Measurements from ENCODE around the gene PTTG2. TPM values are rescaled to one million over a fixed set of nuclear protein-coding genes. Genes with fewer than 3 reads are reported as not detected.

The PTTG2 gene
- total RNA-seq, 4 donors from 2014 or later, result 2.1 TPM; not detected in 3

DNA sequence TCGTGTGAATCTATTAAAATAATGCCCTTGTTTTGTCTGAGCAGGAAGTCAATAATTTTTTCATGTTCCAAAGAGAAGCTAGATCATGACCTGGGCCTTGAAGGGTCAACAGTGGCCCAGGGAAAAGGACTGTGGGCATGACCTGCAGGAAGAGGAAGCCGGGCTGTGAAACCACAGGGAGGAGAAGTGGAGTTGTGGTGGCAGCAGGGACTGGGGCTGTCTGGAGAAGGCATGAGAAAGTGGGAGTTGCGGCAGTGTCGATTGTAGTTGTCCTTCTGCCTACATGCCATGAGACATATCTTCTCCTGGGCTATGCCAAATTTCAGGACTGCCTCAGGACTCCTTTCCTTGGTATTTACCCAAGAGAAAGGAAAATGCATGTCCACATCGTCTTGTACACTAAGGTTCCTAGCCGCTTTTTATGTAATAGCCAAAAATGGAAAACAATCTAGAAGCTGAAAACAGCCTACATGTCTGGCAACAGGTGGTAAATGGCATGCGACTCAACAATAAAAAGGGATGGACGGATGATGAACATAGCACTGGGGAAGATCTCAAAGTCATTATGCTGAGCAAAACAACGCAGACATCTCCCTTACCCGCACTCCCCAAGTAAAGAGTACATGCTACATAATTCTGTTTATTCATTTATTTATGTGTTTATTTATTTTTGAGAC, 13.6 kb upstream of the PTTG2 start:
- TF ChIP-seq POLR2A (IDR thresholded peaks at IDR 0.05), result no peak
- TF ChIP-seq, protein P1, sequence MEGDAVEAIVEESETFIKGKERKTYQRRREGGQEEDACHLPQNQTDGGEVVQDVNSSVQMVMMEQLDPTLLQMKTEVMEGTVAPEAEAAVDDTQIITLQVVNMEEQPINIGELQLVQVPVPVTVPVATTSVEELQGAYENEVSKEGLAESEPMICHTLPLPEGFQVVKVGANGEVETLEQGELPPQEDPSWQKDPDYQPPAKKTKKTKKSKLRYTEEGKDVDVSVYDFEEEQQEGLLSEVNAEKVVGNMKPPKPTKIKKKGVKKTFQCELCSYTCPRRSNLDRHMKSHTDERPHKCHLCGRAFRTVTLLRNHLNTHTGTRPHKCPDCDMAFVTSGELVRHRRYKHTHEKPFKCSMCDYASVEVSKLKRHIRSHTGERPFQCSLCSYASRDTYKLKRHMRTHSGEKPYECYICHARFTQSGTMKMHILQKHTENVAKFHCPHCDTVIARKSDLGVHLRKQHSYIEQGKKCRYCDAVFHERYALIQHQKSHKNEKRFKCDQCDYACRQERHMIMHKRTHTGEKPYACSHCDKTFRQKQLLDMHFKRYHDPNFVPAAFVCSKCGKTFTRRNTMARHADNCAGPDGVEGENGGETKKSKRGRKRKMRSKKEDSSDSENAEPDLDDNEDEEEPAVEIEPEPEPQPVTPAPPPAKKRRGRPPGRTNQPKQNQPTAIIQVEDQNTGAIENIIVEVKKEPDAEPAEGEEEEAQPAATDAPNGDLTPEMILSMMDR (IDR thresholded peaks at IDR 0.05 in 4 of 5, conservative IDR thresholded peaks at IDR 0.05 in 1 of 5), result no peak
- intact Hi-C loops (cut with DNase I; ENCODE audit: low total_unique reads), result no loop called here
- ATAC-seq (no peak), DNase-seq (no peak)
- Histone ChIP-seq H3K27me3 (no peaks in the 10 kb centered on the region), H3K9me3 (no peaks in the 10 kb centered on the region), H3K4me1 (peaks cover 26 to 27% of the 10 kb centered on the region in 2 donors), H3K36me3 (no peaks in the 10 kb centered on the region), H3K4me3 (no peak overlapping the region), H3K27ac (peak overlapping the region in 1 of 4 donors; percentile 52)
- in situ Hi-C loops (cut with MboI; ENCODE audit: low sequenced_read_pairs in 4 of 4), result no loop called here

DNA sequence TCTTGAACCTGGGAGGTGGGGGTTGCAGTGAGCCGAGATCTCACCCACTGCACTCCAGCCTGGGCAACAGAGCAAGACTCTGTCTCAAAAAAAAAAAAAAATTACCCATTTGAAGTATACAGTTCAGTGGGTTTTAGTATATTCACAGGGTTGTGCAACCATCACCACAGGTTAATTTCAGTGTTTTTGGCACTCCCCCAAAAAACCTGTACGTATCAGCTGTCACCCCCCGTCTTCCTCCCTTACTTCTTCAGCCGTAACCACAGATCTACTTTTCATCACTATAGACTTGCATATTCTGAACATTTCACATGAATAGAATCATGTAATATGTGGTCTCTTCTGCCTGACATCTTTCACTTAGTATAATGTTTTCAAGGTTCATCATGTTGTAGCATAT, 11.7 kb upstream of the PTTG2 start:
- Histone ChIP-seq H3K27me3 (no peaks in the 10 kb centered on the region), H3K4me1 (peaks cover 26 to 27% of the 10 kb centered on the region in 2 donors), H3K27ac (no peak overlapping the region), H3K36me3 (no peaks in the 10 kb centered on the region), H3K9me3 (no peaks in the 10 kb centered on the region), H3K4me3 (no peak overlapping the region)
- no peak for TF ChIP-seq POLR2A (IDR thresholded peaks at IDR 0.05)
- TF ChIP-seq, protein P1 (IDR thresholded peaks at IDR 0.05 in 4 of 5, conservative IDR thresholded peaks at IDR 0.05 in 1 of 5), result no peak
- in situ Hi-C loops (cut with MboI; ENCODE audit: low sequenced_read_pairs in 4 of 4) (no loop called here), intact Hi-C loops (cut with DNase I; ENCODE audit: low total_unique reads) (no loop called here)
- DNase-seq (no peak), ATAC-seq (peak; percentile 35 to 62)

DNA sequence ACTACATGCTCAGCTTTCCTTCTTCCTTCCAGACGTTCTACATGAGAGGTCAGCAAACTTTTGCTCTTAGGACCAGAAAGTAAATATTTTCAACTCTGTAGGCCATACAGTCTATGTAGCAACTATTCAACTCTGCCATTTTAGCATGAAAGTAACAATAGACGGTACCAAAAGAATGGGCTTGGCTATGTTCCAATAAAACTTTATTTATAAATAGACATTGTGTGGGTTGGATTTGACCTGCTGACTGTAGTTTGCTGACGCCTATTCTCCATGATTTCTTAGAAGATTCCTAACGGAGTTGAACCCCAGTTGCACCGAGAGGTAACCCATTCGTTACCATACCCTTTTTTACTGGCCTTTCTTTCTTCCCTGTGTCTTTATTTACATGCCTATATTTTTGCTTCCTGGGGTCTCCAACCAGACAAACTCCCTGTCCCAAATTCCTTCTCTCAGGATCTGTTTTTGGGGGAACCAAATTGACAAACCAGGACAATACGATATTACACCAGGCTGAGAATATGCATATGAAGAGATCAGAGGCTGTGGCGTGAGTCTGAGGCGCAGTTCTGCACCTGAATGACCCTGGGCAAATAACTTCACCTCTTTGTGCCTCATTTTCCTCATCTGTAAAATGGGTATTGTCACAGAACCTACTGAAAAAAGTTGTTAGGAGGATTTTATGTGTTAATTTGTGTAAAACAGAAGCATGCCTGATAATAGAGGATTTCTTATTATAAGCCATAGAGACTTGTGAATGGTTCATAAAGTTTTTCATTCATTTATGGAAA, 10.4 kb upstream of the PTTG2 start:
- Histone ChIP-seq H3K27ac (peak overlapping the region in 2 of 4 donors; percentile 9 to 30), H3K36me3 (no peaks in the 10 kb centered on the region), H3K9me3 (no peaks in the 10 kb centered on the region), H3K27me3 (no peaks in the 10 kb centered on the region), H3K4me1 (peaks cover 26 to 27% of the 10 kb centered on the region in 2 donors), H3K4me3 (no peak overlapping the region)
- DNase-seq (no peak), ATAC-seq (no peak)
- intact Hi-C loops (cut with DNase I; ENCODE audit: low total_unique reads), result no loop called here
- in situ Hi-C loops (cut with MboI; ENCODE audit: low sequenced_read_pairs in 4 of 4), result no loop called here
- no peak for TF ChIP-seq POLR2A (IDR thresholded peaks at IDR 0.05)
- TF ChIP-seq, protein P1 (IDR thresholded peaks at IDR 0.05 in 4 of 5, conservative IDR thresholded peaks at IDR 0.05 in 1 of 5), result no peak

DNA sequence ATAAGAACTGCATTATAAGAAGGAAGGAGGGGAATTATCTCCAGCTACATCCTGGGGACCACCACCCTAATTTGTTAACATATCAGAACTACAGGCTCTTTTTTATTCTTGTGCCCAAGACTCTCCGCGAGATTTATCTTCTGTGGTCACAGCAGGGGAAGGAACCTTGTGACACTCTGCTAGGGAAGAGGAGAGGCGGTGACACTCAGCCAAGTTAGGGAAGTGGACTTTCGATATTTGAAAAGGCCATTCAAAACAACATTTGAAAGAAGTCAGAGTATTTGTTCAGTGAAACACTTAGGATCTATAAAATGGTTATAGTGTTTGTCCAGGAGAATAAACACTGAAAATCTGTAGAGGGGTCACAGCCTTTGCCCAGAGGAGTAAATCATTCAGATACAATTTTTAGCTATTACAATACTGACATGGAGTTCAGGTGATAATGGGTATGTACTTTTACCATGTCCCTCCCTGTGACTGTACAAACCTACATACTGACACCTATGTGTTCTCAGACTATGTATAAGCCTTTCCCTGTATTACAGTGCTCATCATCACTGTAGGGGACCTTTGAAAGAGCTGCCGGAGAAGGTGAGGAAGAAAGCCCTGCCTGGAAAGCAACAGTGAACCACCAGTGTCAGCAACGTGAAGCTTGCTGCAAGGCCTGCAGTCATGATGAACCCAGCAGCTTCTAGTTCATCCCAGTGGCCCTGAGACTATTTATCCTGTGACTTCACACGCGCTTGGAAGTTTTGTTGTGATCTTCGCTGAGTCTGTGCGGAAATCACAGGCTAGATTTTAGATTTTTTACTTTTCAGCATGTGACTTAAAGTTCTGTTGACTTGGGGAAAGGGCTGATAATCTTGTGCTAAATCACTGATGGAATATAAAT, 8.5 kb upstream of the PTTG2 start:
- H3K36me3 ChIP-seq, result no peaks in the 10 kb centered on the region
- intact Hi-C loops (cut with DNase I; ENCODE audit: low total_unique reads), result no loop called here
- H3K27ac ChIP-seq, result no peak overlapping the region
- TF ChIP-seq POLR2A (IDR thresholded peaks at IDR 0.05), result no peak
- TF ChIP-seq, protein P1 (IDR thresholded peaks at IDR 0.05 in 4 of 5, conservative IDR thresholded peaks at IDR 0.05 in 1 of 5), result no peak
- H3K4me1 ChIP-seq, result peaks cover 13 to 16% of the 10 kb centered on the region in 2 donors
- no peaks in the 10 kb centered on the region for H3K27me3 ChIP-seq
- no peaks in the 10 kb centered on the region for H3K9me3 ChIP-seq
- no peak for DNase-seq
- no peak for ATAC-seq
- no peak overlapping the region for H3K4me3 ChIP-seq
- in situ Hi-C loops (cut with MboI; ENCODE audit: low sequenced_read_pairs in 4 of 4), result no loop called here
